NT2/D1 (cell line): ENCODE results near the gene NAA35.
"Not testable (repeated sequence)": the region's sequence is repeated elsewhere in the genome, so short reads cannot be mapped to it uniquely, and the experiment has no call there.

Experiments
- SUZ12 ChIP-seq: IDR thresholded peaks from 2 replicates; pipeline ENCODE4 v1.6.1; 2011; ENCODE audit not compliant: insufficient read length, insufficient read depth; ENCODE audit errors: extremely low read depth
- YY1 ChIP-seq: IDR thresholded peaks from 2 replicates; pipeline ENCODE4 v1.6.1; 2011; ENCODE audit not compliant: insufficient read length, insufficient read depth
- ZNF274 ChIP-seq: IDR thresholded peaks from 2 replicates; pipeline ENCODE4 v1.6.1; 2011; ENCODE audit warnings: mild to moderate bottlenecking, low read depth, low read length

DNA sequence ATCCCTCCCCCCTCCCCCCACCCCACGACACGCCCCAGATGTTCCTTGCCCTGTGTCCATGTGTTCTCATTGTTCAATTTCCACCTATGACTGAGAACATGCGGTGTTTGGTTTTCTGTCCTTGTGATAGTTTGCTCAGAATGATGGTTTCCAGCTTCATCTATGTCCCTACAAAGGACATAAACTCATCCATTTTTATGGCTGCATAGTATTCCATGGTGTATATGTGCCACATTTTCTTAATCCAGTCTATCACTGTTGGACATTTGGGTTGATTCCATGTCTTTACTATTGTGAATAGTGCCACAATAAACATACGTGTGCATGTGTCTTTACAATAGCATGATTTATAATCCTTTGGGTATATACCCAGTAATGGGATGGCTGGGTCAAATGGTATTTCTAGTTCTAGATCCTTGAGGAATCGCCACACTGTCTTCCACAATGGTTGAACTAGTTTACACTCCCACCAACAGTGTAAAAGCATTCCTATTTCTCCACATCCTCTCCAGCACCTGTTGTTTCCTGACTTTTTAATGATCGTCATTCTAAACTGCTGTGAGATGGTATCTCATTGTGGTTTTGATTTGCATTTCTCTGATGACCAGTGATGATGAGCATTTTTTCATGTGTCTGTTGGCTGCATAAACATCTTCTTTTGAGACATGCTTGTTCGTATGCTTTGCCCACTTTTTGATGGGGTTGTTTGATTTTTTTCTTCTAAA is 107.2 kb downstream of the NAA35 start:
- not testable (repeated sequence) for TF ChIP-seq SUZ12, YY1, ZNF274
